C4-2B (cell line): ENCODE measurements around the gene GIT2.

Experiments
- ZFX ChIP-seq: fragments of 450-650 bp; IDR thresholded peaks from 2 replicates; pipeline ENCODE4 v1.6.1; 2017
- TF ChIP-seq, protein P1 (sequence below): fragments of 450-650 bp; conservative IDR thresholded peaks from 2 replicates; pipeline ENCODE4 v1.5.1; 2017; ENCODE audit warnings: mild to moderate bottlenecking

DNA sequence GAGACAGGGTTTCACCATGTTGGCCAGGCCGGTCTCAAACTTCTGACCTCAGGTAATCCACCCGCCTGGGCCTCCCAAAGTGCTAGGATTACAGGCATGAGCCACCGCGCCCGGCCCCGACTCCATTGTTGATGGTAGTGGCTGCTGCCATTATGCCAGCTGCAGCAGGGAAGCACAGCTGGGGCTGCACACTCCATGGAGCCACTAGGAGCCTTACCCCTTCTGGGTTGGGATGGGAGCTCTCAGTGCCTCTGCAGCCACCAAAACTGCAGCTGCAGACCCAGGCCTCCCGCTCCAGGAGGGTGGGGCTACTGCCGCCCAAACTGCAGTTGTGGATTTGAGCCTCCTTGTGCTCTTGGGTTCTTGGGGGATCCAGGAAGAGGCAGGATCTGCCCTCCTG is 70.2 kb downstream of the GIT2 start:
- TF ChIP-seq, protein P1, sequence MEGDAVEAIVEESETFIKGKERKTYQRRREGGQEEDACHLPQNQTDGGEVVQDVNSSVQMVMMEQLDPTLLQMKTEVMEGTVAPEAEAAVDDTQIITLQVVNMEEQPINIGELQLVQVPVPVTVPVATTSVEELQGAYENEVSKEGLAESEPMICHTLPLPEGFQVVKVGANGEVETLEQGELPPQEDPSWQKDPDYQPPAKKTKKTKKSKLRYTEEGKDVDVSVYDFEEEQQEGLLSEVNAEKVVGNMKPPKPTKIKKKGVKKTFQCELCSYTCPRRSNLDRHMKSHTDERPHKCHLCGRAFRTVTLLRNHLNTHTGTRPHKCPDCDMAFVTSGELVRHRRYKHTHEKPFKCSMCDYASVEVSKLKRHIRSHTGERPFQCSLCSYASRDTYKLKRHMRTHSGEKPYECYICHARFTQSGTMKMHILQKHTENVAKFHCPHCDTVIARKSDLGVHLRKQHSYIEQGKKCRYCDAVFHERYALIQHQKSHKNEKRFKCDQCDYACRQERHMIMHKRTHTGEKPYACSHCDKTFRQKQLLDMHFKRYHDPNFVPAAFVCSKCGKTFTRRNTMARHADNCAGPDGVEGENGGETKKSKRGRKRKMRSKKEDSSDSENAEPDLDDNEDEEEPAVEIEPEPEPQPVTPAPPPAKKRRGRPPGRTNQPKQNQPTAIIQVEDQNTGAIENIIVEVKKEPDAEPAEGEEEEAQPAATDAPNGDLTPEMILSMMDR = no peak
- no peak for TF ChIP-seq ZFX
